Stimulated activated CD8-positive, alpha-beta memory T cell treated with anti-CD3 and anti-CD28 coated beads, Interleukin-7, amount 100 ng/mL, for 4 hours (primary cell): Measurements from ENCODE around the gene STXBP2.
A peak's percentile ranks its signal among the peaks of the same experiment; 100 is the strongest.

Source experiments
- DNase-seq, 2 donors: peaks; one replicate each; pipeline ENCODE4 v3.0.0-alpha.2; 2020; ENCODE audit warnings: low read depth in 2 of 2

Gene STXBP2

GRCh38 chr19:7679771-7680605 is 43.1 kb downstream of the STXBP2 start:
- DNase-seq, result no peak

DNA sequence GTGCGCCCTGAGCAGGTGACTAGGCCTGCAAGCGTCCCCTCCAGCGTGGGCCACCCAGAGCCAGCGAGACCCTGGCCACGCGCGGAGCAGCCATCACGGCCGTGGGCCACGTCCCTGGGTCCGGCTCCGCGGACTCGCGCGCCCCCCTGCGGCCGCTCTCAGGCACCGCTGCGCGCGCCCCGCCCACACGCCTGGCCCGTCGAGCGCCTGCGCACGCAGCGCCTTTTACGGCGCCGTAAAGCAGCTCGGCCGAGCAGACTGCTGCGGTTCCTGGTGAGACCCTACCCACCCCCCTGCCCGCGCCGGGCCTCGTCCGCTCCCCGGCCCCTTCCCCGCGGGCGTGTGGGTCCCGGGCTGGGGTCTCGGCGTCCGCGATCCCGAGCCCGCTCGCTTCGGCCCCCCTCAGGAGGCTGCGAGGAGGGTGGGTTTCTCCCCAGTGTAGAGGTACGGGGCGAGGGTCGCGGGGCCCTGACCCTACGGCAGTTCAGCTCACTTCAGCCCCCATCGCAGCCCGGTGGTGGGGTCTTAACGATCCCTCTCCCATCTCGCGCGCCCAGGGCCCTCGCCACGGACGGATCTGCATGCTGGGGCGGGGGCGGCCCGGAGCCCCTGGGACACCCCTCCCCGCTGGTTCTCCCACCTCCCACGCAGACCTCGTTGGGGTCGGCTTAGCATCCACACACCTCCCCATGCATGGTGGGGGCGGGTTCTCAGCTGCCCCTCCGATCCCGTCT is 43.9 kb downstream of the STXBP2 start, which contains the start of gene TRAPPC5:
Gene TRAPPC5, plus strand, starts transcription at position 228 of the 734 bp plus-strand sequence. CDS start 1,421 bp downstream, outside the sequence.
- DNase-seq, result peak; percentile 58 to 83

DNA sequence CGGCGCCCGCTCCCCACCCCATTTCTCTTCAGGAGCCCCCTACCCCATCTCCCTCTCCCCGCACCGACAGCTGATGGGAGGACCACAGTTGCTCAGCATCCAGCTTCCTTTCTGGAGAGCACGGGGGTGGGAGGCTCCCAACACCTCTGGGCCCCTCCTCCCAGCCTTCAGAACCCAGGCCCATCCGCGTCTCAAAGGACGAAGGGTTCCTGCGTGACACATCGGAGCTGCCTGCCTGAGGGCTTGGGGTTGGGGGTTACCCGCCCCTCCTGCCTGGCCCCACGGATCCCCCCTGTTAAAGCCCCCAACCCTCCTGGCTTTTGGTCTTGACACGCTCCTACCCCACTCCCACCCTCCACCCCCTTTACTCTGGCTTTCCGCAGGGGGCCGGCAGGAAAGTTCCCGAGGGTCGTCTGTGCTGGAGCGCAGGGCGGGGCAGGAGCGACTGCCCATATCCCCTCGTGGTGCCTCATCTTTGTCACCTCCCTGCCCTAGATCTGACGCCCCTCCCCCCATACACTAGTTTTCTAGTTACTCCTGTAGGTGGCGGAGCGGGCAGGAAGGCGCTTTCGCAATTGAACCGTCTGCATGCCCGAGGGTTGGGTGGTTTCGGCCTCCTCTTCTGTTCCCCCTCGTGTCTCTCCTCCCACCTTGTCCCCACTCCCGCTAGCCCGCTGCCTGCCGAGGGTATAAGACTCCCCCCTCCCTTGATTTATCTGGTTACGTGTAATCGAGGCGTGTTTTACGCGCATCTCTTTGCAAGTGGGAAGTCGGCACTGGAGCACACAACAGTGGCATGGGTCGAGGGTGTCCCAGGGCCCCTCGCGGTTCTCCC is 44.6 kb downstream of the STXBP2 start:
- peak; percentile 70 to 80 for DNase-seq

DNA sequence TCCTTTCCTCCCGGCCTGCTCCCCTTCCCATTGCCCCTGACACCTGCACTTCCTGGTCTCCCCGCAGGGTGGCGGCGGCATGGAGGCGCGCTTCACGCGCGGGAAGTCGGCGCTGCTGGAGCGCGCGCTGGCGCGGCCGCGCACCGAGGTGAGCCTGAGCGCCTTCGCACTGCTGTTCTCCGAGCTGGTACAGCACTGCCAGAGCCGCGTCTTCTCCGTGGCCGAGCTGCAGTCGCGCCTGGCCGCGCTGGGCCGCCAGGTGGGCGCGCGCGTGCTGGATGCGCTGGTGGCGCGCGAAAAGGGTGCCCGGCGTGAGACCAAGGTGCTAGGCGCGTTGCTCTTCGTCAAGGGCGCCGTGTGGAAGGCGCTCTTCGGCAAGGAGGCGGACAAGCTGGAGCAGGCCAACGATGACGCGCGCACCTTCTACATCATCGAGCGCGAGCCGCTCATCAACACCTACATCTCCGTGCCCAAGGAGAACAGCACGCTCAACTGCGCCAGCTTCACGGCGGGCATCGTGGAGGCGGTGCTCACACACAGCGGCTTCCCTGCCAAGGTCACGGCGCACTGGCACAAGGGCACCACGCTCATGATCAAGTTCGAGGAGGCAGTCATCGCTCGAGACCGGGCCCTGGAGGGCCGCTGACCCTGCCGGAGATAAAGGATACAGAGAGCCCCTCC is 45.4 kb downstream of the STXBP2 start:
- no peak for DNase-seq

- DNase-seq, result no peak
These were observed 48.9 kb downstream of the STXBP2 start for GRCh38 chr19:7685546-7686445.

- DNase-seq, result no peak
These were observed 50.3 kb downstream of the STXBP2 start for GRCh38 chr19:7687177-7687576.

DNA sequence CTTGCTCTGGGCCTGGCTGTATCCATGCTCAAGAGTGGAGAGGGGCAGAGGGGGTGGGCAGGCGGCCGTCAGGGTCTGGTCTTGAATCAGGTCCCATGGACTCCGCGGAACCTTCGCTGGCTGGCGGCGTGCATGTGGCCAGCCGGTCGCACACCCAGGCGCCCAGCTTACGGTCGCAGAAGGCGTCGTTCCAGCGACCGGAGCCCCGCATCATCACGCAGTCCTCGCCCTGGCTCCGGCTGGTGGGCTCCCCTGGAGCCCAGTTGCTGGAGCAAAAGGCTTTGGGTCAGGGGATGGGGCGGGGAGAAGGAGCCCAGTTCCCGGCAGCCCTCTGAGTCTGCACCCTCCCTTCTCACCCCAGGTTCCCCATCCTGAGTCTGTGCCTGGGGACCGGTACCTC is 52.3 kb downstream of the STXBP2 start:
- DNase-seq, result no peak

- no peak for DNase-seq
These were observed 53.9 kb downstream of the STXBP2 start for GRCh38 chr19:7690779-7691258.

DNA sequence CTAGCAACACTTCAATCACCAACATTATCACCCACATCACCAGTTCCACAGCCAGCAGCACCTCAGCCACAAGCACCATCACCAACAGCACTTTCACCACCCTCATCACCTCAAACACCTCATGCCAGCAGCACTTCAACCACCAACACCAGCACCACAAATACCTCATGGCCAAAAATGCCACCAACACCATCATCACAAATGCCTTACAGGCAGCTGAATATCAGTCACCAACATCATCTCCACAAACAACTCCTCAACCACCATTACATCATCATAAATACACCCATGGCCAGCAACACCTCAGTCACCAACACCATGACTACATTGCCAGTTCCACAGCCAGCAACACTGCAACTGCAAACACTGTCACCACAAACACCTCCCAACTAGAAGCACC is 54.6 kb downstream of the STXBP2 start:
- DNase-seq, result no peak

GRCh38 chr19:7692417-7693088 is 55.6 kb downstream of the STXBP2 start:
- no peak for DNase-seq

- DNase-seq, result no peak
These were observed 57.6 kb downstream of the STXBP2 start for GRCh38 chr19:7694499-7694898.
